T-helper 22 cell (primary cell): ENCODE results near the gene PLK2.

Source experiments
- DNase-seq: peaks from one replicate; pipeline ENCODE4 v3.0.0-alpha.2; 2020; ENCODE audit warnings: low read depth

PLK2 gene

DNA sequence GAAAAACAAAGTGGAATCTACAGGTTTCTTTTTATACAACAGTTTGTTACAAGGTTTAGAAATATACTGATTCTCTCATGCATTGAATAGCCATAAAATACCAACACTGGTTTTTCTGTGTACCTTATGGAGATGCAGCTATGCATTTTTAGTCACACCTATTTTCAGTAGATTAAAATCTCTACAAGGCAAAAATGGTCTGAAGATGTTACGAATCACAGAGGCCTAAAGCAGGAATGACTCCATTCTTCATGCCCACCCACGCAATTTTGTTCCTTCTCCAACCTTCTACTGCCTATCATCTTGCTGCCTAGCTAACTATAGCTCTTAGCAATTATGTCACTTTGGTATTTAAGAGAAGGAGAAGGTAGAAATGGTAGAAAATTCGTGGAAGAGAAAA is 9.9 kb downstream of the PLK2 start:
- DNase-seq, result no peak

DNA sequence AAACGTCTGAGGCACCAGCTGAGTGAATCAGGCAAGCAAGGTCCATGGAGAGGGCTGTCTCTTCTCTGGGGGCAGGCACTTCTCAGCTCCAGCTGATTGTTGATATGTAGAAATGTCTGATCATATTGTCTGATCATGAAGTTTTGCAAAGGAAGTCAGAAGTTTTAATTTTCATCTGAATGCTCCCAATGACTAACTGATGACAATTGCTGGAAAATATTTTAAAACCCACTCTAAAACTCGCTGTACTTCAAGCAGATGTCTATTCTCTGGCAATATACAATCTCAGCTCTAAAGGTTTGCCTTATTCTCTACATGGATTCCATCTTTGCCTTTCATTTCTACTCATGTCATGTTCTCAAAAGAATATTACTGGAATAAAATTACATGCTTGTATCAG is 12.7 kb downstream of the PLK2 start:
- no peak for DNase-seq

DNA sequence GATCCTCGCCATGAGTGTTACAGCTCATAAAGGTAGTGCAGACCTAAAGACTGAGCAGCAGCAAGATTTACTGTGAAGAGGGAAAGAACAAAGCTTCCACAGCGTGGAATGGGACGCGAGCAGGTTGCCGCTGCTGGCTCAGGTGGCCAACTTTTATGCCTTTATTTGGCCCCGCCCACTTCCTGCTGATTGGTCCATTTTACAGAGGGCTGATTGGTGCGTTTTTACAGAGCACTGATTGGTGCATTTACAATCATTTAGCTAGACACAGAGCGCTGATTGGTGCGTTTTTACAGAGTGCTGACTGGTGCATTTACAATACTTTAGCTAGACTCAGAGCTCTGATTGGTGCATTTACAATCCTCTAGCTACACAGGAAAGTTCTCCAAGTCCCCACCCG is 13.9 kb downstream of the PLK2 start:
- DNase-seq, result no peak

DNA sequence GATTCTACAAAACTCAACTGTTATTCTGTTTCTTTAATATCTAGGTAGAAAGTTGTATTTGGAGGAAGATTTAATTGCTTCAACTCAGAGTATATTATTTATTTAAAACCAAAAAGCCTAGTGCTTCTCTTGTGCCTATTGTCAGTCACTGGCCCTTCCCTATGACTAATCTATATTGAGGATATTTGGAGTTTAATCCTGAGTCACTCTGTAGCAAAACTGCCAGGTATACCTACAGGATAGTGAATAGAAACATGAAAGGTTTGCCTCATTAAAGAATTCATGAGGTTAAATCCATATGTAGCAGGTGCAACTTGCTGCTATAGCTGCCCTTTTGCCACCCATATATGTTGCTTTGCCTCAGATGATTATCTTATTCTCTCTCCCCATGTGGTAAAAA is 15.1 kb downstream of the PLK2 start:
- no peak for DNase-seq

DNA sequence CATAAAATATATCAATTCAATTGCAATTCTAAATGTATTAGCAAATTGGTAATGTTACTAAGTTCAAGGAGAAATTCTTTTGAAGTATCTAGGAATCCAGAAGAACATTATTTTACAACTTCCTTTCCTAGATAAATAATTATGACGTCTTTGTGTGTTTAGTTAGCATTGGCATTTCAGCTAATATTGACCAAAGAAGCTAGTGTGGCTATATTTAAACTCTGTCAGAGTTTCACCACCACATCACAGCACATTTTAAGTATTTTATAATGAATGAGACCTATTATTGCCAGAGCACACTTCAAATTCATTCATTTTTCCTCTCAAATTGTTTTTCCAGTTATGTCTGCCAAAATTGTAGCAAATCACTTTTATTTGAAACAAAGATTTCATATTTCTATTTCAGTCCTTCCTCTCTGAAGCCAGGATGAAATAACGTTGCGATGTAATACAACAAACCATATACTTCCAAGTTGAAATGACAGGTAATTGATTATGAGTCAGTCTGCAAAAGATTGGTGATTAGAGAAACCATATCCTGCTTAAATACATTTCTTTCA is 18.9 kb downstream of the PLK2 start:
- DNase-seq, result no peak

DNA sequence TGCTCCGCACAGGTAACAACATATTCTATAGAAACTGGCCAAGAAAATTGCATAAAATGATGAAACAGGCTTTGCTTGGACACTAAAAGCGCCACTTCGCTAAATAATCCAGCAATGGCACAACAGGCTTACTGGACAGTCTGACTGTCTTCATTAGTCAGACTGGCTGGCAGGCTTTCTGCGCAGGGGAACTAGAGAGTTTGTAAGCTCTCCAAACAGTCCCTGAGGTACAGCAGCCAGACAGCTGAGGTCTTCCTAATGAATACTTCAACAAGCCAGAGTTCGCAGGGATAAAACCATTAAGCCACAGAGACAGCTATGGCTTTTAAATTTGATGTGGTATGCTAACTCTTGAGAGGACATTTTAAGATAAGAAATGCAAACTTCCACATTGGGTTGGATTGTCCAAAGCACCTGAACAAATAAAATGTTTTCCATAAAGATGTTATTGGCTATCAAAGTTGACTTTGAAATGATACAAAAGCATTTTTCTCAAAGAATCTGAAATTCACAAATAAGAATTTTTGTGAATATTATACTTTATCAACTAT is 20.7 kb downstream of the PLK2 start:
- no peak for DNase-seq

DNA sequence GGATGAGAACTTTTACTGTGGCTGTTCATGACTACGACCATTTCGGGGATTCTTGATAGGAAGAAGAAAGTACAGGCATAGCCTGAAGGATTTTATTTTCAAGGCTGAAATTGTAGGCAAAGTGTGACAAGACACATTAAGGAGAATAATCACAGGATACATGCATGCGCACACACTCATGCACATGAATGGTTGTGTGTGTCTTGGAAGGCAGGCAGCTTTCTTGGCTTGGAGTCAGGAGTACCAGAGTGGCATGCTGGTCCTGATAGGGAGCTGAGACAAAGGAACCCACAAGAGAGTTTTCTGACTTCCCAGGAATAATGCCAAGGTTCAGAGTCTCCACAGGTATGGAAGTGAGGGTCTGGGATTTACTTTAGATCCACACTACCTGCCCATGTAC is 22.2 kb downstream of the PLK2 start:
- DNase-seq, result no peak

DNA sequence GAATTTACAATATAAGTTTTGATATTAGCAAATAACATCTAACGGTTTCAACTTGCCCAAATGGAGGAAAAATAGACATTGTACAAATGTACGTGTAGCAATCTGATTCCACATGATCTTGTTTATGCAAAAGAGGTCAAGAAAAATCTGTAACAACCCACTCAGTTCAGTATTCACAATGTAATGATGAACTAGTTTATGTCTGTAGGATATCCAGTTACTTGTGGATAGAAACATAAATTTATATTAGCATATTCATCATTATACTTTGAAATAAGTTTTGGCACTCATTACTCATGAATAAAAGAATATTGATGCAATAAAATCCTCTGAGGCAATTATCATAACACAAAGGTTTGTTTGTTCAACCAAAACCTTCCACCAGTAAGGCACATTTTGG is 28.1 kb downstream of the PLK2 start:
- DNase-seq, result no peak

DNA sequence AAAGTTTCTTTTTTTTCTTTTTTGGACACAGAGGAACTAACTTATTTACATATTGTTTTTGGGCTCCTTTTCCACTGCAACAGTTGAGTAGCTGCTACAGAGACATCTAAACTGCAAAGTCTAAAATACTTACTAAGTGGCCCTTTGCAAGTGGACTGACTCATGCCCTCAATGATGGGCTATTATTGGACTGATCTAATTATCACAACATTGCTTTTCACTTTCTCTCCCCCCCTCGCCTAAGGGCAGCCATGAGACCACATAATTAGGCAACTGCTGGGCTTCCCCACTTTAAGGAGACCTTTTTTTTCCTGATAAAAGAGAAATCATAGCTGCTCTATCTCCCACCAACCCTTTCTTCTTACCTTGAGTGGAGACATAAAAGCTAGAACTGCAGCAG is 47.0 kb downstream of the PLK2 start:
- no peak for DNase-seq

DNA sequence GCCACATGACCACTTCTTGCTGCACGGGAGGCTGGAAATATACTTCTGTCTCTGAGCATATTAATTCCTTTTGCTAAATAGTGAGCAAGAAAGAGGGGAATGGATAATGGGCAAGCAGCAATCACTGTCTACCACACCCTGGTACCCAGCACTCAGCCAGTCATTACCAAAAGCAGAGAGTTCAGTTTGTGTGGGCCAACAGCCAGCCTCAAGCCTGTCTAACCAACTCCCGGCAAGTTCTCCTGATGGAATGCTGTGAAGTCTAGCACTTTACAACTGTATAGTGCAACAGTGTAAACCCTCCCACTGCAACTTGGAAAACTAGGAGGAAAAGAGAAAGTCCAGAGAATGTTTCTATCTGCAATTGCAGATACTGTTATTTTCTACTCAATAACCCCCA is 47.8 kb downstream of the PLK2 start:
- no peak for DNase-seq

DNA sequence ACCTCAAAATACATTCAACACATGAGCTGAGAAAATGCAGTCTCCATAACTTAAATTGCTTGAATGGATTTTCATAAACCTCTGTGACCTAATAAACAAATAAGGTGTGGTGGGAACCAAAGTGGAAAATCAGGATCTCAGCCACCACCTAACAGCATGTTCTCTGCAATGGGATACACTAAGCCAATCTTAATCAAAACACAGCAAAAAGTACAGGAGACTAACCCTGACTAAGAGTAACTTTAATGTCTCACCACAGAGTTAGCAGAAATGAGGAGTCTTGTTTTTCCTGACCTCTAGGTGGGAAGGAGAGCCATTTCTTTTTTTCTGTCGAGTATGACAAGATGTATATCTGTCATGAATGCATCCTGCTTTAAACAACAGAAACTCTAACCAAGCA is 48.5 kb downstream of the PLK2 start:
- no peak for DNase-seq

DNA sequence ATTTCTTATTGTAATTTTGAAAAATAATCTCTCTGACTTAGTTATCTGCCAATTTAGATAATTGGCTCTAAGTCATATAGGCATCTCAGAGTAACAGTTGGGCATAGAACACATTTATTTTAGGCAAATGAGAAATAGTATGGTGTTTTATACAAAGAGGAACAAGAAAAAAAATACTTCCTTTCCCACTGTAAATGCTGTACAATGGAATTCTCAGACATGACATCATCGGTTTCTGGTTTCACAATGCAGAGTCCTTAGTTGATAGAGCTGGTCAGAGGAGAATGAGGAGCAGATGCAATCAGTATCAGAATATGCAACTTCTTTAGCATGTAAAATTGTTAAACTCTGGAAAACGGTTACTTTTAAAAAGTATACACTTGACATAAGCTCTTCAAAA is 49.4 kb downstream of the PLK2 start:
- DNase-seq, result no peak

DNA sequence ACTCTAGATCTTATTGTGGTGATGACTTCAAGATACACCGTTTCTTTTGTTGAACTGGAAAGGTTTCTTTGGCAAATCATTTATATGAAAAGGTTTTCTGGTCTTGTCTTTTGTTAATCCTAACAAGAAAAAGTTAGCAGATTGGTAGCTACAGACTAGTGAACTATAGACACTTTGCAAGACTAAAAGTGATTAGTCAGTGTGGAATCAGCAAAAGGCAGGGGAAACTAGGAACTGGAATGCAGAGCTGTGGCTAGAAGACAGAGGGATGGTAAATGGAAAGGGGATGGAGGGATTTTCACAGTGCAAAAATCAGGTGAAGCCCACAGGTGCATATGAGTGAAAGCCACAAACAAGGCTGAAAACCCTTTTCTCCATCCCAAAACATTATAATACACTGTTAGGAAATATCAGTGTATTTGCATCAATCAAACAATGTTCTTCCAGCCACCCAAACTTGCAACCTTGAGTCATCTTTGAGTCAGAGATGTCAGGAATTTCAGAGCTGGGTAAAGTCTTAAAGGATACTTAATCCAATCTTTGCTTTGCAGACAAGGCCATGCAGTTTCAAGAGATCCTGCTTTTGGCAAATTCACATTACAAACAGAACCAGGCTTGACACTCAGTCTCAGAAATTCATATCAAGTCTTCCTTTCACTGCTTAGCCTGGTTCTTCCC is 52.7 kb downstream of the PLK2 start:
- no peak for DNase-seq

DNA sequence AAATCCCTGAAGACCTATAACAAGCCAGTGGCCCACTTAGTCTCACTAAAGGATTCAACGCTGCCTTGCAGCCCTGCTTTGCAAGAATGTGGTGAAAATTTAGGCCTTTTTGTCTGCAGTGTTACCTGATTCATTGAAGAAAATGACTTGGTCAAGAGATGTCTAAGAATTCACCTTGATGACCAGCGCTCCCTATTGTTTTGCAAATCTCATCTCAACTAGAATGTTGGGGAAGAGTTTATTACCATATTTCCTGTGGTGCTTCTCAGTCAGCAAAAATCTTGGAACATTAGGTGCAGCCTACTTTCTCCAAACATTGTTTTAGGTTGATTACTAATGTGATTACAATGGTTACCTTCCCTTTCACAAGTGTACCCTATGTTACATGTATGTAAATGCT is 53.5 kb downstream of the PLK2 start:
- DNase-seq, result no peak

DNA sequence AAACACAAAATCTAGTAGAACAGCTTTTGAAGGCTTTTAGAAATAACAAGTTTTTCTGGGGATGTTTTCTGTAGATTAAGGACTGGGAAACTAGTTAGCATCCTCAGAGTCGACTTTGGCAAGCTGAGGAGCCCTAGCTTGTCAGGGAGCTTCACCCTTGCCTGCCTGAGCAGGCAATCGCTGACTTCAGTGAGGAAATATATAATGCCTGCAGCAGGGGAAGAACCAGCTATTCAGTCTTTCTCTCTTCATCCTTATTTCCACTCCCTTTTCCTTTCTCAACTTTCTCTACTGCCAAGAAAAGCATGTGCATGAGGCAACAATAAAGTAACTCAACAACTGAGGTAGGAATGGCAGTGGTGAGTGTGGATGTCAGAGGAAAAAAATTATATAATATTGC is 54.7 kb downstream of the PLK2 start:
- DNase-seq, result no peak

DNA sequence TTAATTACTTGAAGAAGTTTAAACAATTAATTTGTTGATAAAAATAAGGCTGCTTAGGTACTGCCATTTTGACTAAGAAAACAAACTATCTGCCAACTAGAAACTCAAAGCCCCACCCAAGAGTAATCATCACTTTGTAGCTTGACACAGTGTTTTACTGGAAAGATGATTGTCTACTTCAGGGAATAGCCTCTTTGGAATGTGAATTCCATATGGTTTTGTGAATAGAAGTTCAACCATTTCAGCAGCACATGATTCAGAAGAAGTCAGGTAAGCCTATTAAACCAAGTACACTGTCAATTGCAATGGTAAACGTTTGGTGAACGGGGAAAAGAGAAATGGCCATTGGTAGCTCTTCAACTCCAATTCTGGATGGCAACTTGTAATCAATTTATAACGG is 55.2 kb downstream of the PLK2 start:
- no peak for DNase-seq
